GM12878 (cell line): ENCODE data around the gene FPGS. TPM values are rescaled to one million over a fixed set of nuclear protein-coding genes. Genes with fewer than 3 reads are reported as not detected.

Experiments
- ATAC-seq: fragments of 200-7000 bp; cut with Tn5 transposase; 3 replicates; pipeline ENCODE4 v1.9.1; 2020; ENCODE audit warnings: mild to moderate bottlenecking, moderate library complexity
- BruUV-seq: library from RNA; stranded (reverse); fragments of 400-500 nt; replicated peaks from 2 replicates; lab custom pipeline; 2021; lab: Mats Ljungman, UMichigan
- CTCF ChIA-PET: fragments of 300-600 bp; sonication (Branson Sonifier 250); formaldehyde crosslinking; extraction: SDS; loops from one replicate; lab custom pipeline; 2021; ENCODE audit warnings: inconsistent platforms; lab: Yijun Ruan, JAX
- POLR2A ChIA-PET: fragments of 350-600 bp; formaldehyde crosslinking; extraction: SDS; loops from one replicate; lab custom pipeline; 2021; ENCODE audit warnings: inconsistent platforms; lab: Charles Lee
- RAD21 ChIA-PET: fragments of 300-600 bp; sonication (Branson Sonifier 250); formaldehyde crosslinking; loops from one replicate; lab custom pipeline; 2023; ENCODE audit warnings: antibody characterized with exemption; ENCODE audit not compliant: unreplicated experiment; lab: Charles Lee
- SMC1A ChIA-PET: fragments of 300-600 bp; sonication (Branson Sonifier 250); formaldehyde crosslinking; loops from one replicate; lab custom pipeline; 2023; ENCODE audit not compliant: unreplicated experiment, uncharacterized antibody; lab: Charles Lee
- DNase-seq: peaks from one replicate; pipeline ENCODE4 v3.0.0-alpha.2; 2011; ENCODE audit warnings: low read depth, low spot score
- FAIRE-seq: peaks from 3 replicates; lab custom pipeline; 2011; peaks lifted over from hg19 to GRCh38; lab: Jason Lieb, UNC
- H2AFZ ChIP-seq: 2 replicates; pipeline ENCODE4 v1.6.0; 2011; ENCODE audit warnings: low read depth, low read length, control low read depth; ENCODE audit not compliant: control insufficient read depth
- H3K27ac ChIP-seq: 2 replicates; pipeline ENCODE4 v1.5.1; 2011; ENCODE audit warnings: control low read depth; ENCODE audit not compliant: control insufficient read depth, insufficient read depth
- H3K27me3 ChIP-seq, 2 experiments: replicated peaks in 1 of 2; 2 replicates each; pipeline versions ENCODE4 v1.6.0 to v1.6.1; 2011; ENCODE audit warnings: low read length in 1 of 2; ENCODE audit not compliant: control insufficient read depth in 2 of 2, insufficient read depth in 2 of 2
- H3K36me3 ChIP-seq, 2 experiments: 2 replicates each; pipeline ENCODE4 v1.5.1; 2011; ENCODE audit warnings: low read length in 1 of 2; ENCODE audit not compliant: control insufficient read depth in 2 of 2, insufficient read depth in 2 of 2
- H3K4me1 ChIP-seq: 2 replicates; pipeline ENCODE4 v1.6.1; 2011; ENCODE audit warnings: mild to moderate bottlenecking, low read length, moderate library complexity, mixed read lengths; ENCODE audit not compliant: control insufficient read depth, insufficient read depth
- H3K4me2 ChIP-seq: 2 replicates; pipeline ENCODE4 v1.6.0; 2011; ENCODE audit warnings: control low read depth; ENCODE audit not compliant: control insufficient read depth, insufficient read depth
- H3K4me3 ChIP-seq: fragments of 200-600 bp; sonication (generic); 2 replicates; pipeline ENCODE4 v1.5.1; 2016
- H3K79me2 ChIP-seq: 2 replicates; pipeline ENCODE4 v1.6.0; 2011; ENCODE audit warnings: low read length; ENCODE audit not compliant: control insufficient read depth, insufficient read depth
- H3K9ac ChIP-seq: 2 replicates; pipeline ENCODE4 v1.8.0; 2011; ENCODE audit warnings: low read length, control low read depth, mixed read lengths; ENCODE audit not compliant: control insufficient read depth, insufficient read depth
- H3K9me3 ChIP-seq: replicated peaks from 3 replicates; pipeline ENCODE4 v1.5.1; 2011; ENCODE audit warnings: mild to moderate bottlenecking, low read length; ENCODE audit not compliant: control insufficient read depth, insufficient read depth
- H4K20me1 ChIP-seq: 2 replicates; pipeline ENCODE4 v1.6.0; 2011; ENCODE audit not compliant: control insufficient read depth, insufficient read depth
- EZH2 ChIP-seq: IDR thresholded peaks from 2 replicates; pipeline ENCODE4 v1.6.1; 2012; ENCODE audit warnings: low read depth, mild to moderate bottlenecking, control low read depth, inconsistent platforms, low read length, borderline replicate concordance; ENCODE audit not compliant: control insufficient read depth
- IKZF2 ChIP-seq, 2 experiments: fragments of 450-650 bp; IDR thresholded peaks; 2 replicates each; pipeline ENCODE4 v1.6.1; 2017; ENCODE audit warnings: mild to moderate bottlenecking in 2 of 2, moderate library complexity in 2 of 2
- PAX5 ChIP-seq: IDR thresholded peaks from 2 replicates; pipeline ENCODE4 v1.6.1; 2011; ENCODE audit warnings: low read depth, low read length, borderline replicate concordance
- SIX5 ChIP-seq: IDR thresholded peaks from 2 replicates; pipeline ENCODE4 v1.6.1; 2011; ENCODE audit warnings: mild to moderate bottlenecking, low read depth, low read length, moderate library complexity; ENCODE audit not compliant: severe bottlenecking
- WGBS: methylation state at CpG from one replicate; pipeline ENCODE4 v1.1.6; 2016; ENCODE audit warnings: low lambda C conversion rate; ENCODE audit not compliant: insufficient replicate concordance, insufficient coverage; ENCODE audit errors: missing lambda C conversion rate; 5-methylcytosine and 5-hydroxymethylcytosine counted together
- in situ Hi-C: fragments of 300-500 bp; cut with MboI; formaldehyde crosslinking; loops from 9 replicates; pipeline ENCODE4 v1.14.3; 2018; ENCODE audit warnings: mixed read lengths
- intact Hi-C: fragments of 100-400 bp; cut with micrococcal nuclease; formaldehyde crosslinking; loops from one replicate; pipeline ENCODE4 v1.14.2; 2022; ENCODE audit not compliant: unreplicated experiment
- polyA plus RNA-seq, 11 experiments: library from polyadenylated mRNA; depleted of rRNA in 4 of 11; unstranded in 6 of 11; stranded (reverse) in 5 of 11; fragments of >200 nt; fragmentation: Nextera tagmentation in 4 of 11; fragmentation: Illumina TruSeq in 1 of 11; extraction: Ambion mirVana in 4 of 11; extraction: Trizol in 1 of 11; gene quantifications; 1 replicate in 1 of 11; 2 replicates in 10 of 11; pipeline versions ENCODE4 v1.2.1 to v1.2.3, GENCODE V29; 2011 to 2016; ENCODE audit warnings: inconsistent platforms in 2 of 11, missing spikeins in 2 of 11, low read depth in 1 of 11
- total RNA-seq, 4 experiments: library from RNA; depleted of rRNA in 3 of 4; stranded (reverse); fragments of >200 nt in 3 of 4; fragmentation: Illumina TruSeq in 1 of 4; extraction: Trizol in 1 of 4; gene quantifications; 2 replicates each; pipeline versions ENCODE4 v1.2.1 to v1.2.3, GENCODE V29; 2013 to 2021
- TF ChIP-seq, protein P1 (sequence below): fragments of 450-650 bp; formaldehyde crosslinking; IDR thresholded peaks from 2 replicates; pipeline ENCODE4 v1.4.0; 2022; ENCODE audit warnings: mild to moderate bottlenecking, moderate library complexity

The FPGS gene
- total and polyA plus RNA-seq, 10 of the 15 experiments (the other 5 are each of a cell fraction or from before 2014, with no cell fraction given), result 1.2 to 127 (median 80.4) TPM

DNA sequence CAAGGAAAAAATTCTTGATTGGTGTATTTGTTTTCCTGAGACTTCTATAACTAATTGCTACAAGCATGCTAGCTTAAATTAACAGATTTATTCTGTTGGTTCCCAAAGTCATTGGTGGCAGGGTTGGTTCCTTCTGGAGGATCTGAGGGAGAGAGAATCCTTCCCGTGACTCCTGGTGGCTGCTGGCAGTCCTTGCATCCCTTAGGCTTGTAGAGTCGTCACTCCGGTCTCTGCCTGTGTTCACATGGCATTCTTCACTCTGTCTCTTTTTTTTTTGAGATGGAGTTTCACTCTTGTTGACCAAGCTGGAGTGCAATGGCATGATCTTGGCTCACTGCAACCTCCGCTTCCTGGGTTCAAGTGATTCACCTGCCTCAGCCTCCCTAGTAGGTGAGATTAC, 11.6 kb upstream of the FPGS start:
- H3K4me1 ChIP-seq, result peaks cover 15% of the 10 kb centered on the region
- 81% methylated on average over 4 of the region's 4 CpGs for WGBS
- no TSS peak for BruUV-seq
- peaks cover 15% of the 10 kb centered on the region for H4K20me1 ChIP-seq
- H3K4me3 ChIP-seq, result no peak overlapping the region
- TF ChIP-seq SIX5 (no peak), EZH2 (no peak), IKZF2 (IDR thresholded peaks at IDR 0.05) (no peak), PAX5 (no peak)
- TF ChIP-seq, protein P1, sequence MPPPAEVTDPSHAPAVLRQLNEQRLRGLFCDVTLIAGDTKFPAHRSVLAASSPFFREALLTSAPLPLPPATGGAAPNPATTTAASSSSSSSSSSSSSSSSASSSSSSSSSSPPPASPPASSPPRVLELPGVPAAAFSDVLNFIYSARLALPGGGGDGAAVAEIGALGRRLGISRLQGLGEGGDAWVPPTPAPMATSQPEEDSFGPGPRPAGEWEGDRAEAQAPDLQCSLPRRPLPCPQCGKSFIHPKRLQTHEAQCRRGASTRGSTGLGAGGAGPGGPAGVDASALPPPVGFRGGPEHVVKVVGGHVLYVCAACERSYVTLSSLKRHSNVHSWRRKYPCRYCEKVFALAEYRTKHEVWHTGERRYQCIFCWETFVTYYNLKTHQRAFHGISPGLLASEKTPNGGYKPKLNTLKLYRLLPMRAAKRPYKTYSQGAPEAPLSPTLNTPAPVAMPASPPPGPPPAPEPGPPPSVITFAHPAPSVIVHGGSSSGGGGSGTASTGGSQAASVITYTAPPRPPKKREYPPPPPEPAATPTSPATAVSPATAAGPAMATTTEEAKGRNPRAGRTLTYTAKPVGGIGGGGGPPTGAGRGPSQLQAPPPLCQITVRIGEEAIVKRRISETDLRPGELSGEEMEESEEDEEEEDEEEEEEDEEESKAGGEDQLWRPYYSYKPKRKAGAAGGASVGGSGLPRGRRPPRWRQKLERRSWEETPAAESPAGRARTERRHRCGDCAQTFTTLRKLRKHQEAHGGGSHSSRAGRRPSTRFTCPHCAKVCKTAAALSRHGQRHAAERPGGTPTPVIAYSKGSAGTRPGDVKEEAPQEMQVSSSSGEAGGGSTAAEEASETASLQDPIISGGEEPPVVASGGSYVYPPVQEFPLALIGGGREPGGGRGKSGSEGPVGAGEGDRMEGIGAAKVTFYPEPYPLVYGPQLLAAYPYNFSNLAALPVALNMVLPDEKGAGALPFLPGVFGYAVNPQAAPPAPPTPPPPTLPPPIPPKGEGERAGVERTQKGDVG (CRISPR knock-in tag), result no peak
- H3K4me2 ChIP-seq, result no peak overlapping the region
- H3K9me3 ChIP-seq, result no peaks in the 10 kb centered on the region
- H3K36me3 ChIP-seq, result peaks cover 28 to 39% of the 10 kb centered on the region in 2 experiments
- no peak overlapping the region for H3K9ac ChIP-seq
- FAIRE-seq (no peak), DNase-seq (no peak), ATAC-seq (no peak)
- RAD21 ChIA-PET, result no interaction called here
- SMC1A ChIA-PET, result no interaction called here
- H3K79me2 ChIP-seq, result peaks cover 32% of the 10 kb centered on the region
- H3K27ac ChIP-seq, result no peak overlapping the region
- CTCF ChIA-PET, result interaction anchor here (0.7 to 0.9 kb wide), 2 partner anchors 14 to 124 kb away, joined by 3 read pairs; no protein-coding TSS in a partner anchor
- intact Hi-C loops, result no loop called here
- POLR2A ChIA-PET, result no interaction called here
- no peaks in the 10 kb centered on the region for H3K27me3 ChIP-seq
- in situ Hi-C loops, result no loop called here
- H2AFZ ChIP-seq, result no peak overlapping the region
